Tibial nerve (tissue), 4 donors: ENCODE data around the gene TGFB1.

ENCODE experiments used
- CTCF ChIP-seq, 5 experiments: fragments of 200-600 bp in 3 of 5; fragments of 450-650 bp in 2 of 5; sonication (generic) in 3 of 5; IDR thresholded peaks; one replicate each; pipeline ENCODE4 v1.5.1; 2016 to 2019; ENCODE audit warnings: antibody characterized with exemption in 5 of 5, mild to moderate bottlenecking in 3 of 5, moderate library complexity in 2 of 5
- EP300 ChIP-seq, 2 donors: sonication (generic); formaldehyde crosslinking; IDR thresholded peaks; one replicate each; pipeline ENCODE4 v1.6.1; 2017; ENCODE audit warnings: antibody characterized with exemption in 2 of 2, mild to moderate bottlenecking in 1 of 2
- POLR2A ChIP-seq, 2 donors: fragments of 450-650 bp; IDR thresholded peaks; one replicate each; pipeline ENCODE4 v1.6.1; 2017; ENCODE audit warnings: antibody characterized with exemption in 2 of 2, mild to moderate bottlenecking in 2 of 2, moderate library complexity in 2 of 2

DNA sequence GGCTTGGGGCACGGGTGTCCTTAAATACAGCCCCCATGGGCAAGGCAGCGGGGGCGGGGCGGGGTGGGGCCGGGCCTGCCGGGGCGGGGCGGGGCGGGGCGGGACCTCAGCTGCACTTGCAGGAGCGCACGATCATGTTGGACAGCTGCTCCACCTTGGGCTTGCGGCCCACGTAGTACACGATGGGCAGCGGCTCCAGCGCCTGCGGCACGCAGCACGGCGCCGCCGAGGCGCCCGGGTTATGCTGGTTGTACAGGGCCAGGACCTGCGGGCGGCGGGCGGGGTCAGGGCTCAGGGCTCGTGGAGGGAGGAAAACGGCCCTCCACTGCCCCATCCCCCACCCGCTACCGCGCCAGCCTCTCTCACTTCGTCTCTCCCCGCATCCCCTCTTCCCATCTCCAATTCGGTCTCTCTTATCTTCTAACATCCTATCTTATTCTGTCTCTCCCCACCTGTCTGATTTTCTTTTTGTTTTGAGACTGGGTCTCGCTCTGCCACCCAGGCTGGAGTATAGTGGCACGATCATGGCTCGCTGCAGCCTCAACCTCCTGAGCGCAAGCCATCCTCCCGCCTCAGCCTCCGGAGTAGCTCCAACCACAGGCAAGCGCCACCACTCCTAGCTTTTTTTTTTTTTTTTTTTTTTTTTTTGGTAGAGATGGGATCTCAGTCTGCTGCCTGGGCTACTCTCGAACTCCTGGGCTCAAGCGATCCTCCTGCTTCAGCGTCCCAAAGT, 22.6 kb downstream of the TGFB1 start:
- TF ChIP-seq CTCF (IDR thresholded peaks at IDR 0.05) (no peak), POLR2A (IDR thresholded peaks at IDR 0.05) (no peak), EP300 (IDR thresholded peaks at IDR 0.05) (no peak)
